Measurements from ENCODE around the gene PIN1. TPM values are rescaled to one million over a fixed set of nuclear protein-coding genes. Genes with fewer than 3 reads are reported as not detected.

Gene PIN1
- polyA plus RNA-seq, 1 experiment, result 33.6 TPM

GRCh38 chr19:9848762-9849161, 13.6 kb downstream of the PIN1 start:
- no peak for TF ChIP-seq CTCF (IDR thresholded peaks at IDR 0.05; ENCODE audit: low read depth, low read length)
- Histone ChIP-seq H3K27me3 (ENCODE audit: control insufficient read depth, insufficient read depth, low read length) (no peaks in the 10 kb centered on the region), H3K9me3 (ENCODE audit: control insufficient read depth, insufficient read depth, low read length) (no peaks in the 10 kb centered on the region; the same call in 1 of the 2 replicates), H3K27ac (ENCODE audit: low read depth, low read length) (no peak overlapping the region), H3K4me3 (ENCODE audit: low read depth, low read length) (no peak overlapping the region)
- no peak for DNase-seq (ENCODE audit: low read depth, low spot score)
- POLR2A ChIA-PET, result no interaction called here
- CTCF ChIA-PET, result no interaction called here

GRCh38 chr19:9849791-9850190, 14.7 kb downstream of the PIN1 start:
- no peak overlapping the region for H3K27ac ChIP-seq (ENCODE audit: low read depth, low read length)
- ChIA-PET POLR2A (interaction anchor here (0.6 kb wide), 1 partner anchor 782 kb away, joined by 3 read pairs; no protein-coding TSS in a partner anchor), CTCF (no interaction called here)
- H3K4me3 ChIP-seq (ENCODE audit: low read depth, low read length), result no peak overlapping the region
- no peak for DNase-seq (ENCODE audit: low read depth, low spot score)
- H3K27me3 ChIP-seq (ENCODE audit: control insufficient read depth, insufficient read depth, low read length), result no peaks in the 10 kb centered on the region
- TF ChIP-seq CTCF (IDR thresholded peaks at IDR 0.05; ENCODE audit: low read depth, low read length), result no peak
- H3K9me3 ChIP-seq (ENCODE audit: control insufficient read depth, insufficient read depth, low read length), result peaks cover 9% of the 10 kb centered on the region

- Histone ChIP-seq H3K27me3 (ENCODE audit: control insufficient read depth, insufficient read depth, low read length) (no peaks in the 10 kb centered on the region), H3K27ac (ENCODE audit: low read depth, low read length) (no peak overlapping the region), H3K4me3 (ENCODE audit: low read depth, low read length) (no peak overlapping the region), H3K9me3 (ENCODE audit: control insufficient read depth, insufficient read depth, low read length) (peaks cover 9% of the 10 kb centered on the region)
- TF ChIP-seq CTCF (IDR thresholded peaks at IDR 0.05; ENCODE audit: low read depth, low read length), result no peak
- DNase-seq (ENCODE audit: low read depth, low spot score), result no peak
- POLR2A ChIA-PET, result interaction anchor here (0.6 kb wide), 1 partner anchor 782 kb away, joined by 3 read pairs; no protein-coding TSS in a partner anchor
- CTCF ChIA-PET, result no interaction called here
Observed at GRCh38 chr19:9850235-9850959, 15.3 kb downstream of the PIN1 start.

GRCh38 chr19:9854282-9854846, 19.2 kb downstream of the PIN1 start:
- no peak overlapping the region for H3K4me3 ChIP-seq (ENCODE audit: low read depth, low read length)
- no peaks in the 10 kb centered on the region for H3K27me3 ChIP-seq (ENCODE audit: control insufficient read depth, insufficient read depth, low read length)
- POLR2A ChIA-PET, result no interaction called here
- CTCF ChIA-PET, result no interaction called here
- no peak for DNase-seq (ENCODE audit: low read depth, low spot score)
- no peak for TF ChIP-seq CTCF (IDR thresholded peaks at IDR 0.05; ENCODE audit: low read depth, low read length)
- peaks cover 14% of the 10 kb centered on the region for H3K9me3 ChIP-seq (ENCODE audit: control insufficient read depth, insufficient read depth, low read length)
- H3K27ac ChIP-seq (ENCODE audit: low read depth, low read length), result no peak overlapping the region

- ChIA-PET CTCF (no interaction called here), POLR2A (no interaction called here)
- Histone ChIP-seq H3K9me3 (ENCODE audit: control insufficient read depth, insufficient read depth, low read length) (peaks cover 14% of the 10 kb centered on the region), H3K27me3 (ENCODE audit: control insufficient read depth, insufficient read depth, low read length) (no peaks in the 10 kb centered on the region), H3K4me3 (ENCODE audit: low read depth, low read length) (no peak overlapping the region), H3K27ac (ENCODE audit: low read depth, low read length) (no peak overlapping the region)
- no peak for DNase-seq (ENCODE audit: low read depth, low spot score)
- no peak for TF ChIP-seq CTCF (IDR thresholded peaks at IDR 0.05; ENCODE audit: low read depth, low read length)
Observed at GRCh38 chr19:9856609-9857008, 21.5 kb downstream of the PIN1 start.
